GM12874 (cell line): ENCODE data around the gene DNAH2.

Experiments used
- CTCF ChIP-seq: IDR thresholded peaks from 2 replicates; pipeline ENCODE4 v1.5.1; 2011; ENCODE audit warnings: low read depth, mild to moderate bottlenecking, control low read depth, low read length, moderate library complexity; ENCODE audit not compliant: insufficient read depth

Gene DNAH2

GRCh38 chr17:7684851-7685532, 32.6 kb upstream of the DNAH2 start:
- TF ChIP-seq CTCF = no peak

GRCh38 chr17:7685533-7686221, 31.9 kb upstream of the DNAH2 start:
- TF ChIP-seq CTCF = no peak

- no peak for TF ChIP-seq CTCF
Measured at GRCh38 chr17:7686222-7687071, 31.1 kb upstream of the DNAH2 start.

DNA sequence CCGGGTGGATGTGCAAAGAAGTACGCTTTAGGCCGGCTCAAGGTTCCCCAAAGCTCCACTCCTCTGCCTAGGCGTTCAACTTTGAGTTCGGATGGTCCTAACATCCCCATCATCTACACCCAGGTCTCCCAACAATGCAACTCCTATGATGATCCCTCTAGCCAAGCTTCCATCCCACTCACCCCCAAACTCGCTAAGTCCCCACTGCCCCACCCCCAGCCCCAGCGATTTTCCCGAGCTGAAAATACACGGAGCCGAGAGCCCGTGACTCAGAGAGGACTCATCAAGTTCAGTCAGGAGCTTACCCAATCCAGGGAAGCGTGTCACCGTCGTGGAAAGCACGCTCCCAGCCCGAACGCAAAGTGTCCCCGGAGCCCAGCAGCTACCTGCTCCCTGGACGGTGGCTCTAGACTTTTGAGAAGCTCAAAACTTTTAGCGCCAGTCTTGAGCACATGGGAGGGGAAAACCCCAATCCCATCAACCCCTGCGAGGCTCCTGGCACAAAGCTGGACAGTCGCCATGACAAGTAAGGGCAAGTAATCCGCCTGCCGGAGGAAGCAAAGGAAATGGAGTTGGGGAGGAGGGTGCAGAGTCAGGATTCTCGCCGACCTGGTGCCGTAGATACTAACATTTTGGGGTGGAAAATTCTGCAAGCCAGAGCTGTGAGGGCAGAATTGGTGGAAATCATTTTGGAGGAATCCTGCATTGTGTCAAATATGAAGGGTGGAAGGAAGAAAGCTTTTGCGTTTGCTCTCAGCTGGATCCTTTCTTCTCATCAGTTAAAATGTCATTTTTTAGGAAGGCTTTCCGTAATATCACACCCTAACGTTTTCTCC, 30.3 kb upstream of the DNAH2 start, which contains the start of gene TP53:
TP53 (minus strand) TSS at position 419 of the 836 bp plus-strand sequence. CDS start 10,896 bp downstream, outside the sequence.
- TF ChIP-seq CTCF = no peak

DNA sequence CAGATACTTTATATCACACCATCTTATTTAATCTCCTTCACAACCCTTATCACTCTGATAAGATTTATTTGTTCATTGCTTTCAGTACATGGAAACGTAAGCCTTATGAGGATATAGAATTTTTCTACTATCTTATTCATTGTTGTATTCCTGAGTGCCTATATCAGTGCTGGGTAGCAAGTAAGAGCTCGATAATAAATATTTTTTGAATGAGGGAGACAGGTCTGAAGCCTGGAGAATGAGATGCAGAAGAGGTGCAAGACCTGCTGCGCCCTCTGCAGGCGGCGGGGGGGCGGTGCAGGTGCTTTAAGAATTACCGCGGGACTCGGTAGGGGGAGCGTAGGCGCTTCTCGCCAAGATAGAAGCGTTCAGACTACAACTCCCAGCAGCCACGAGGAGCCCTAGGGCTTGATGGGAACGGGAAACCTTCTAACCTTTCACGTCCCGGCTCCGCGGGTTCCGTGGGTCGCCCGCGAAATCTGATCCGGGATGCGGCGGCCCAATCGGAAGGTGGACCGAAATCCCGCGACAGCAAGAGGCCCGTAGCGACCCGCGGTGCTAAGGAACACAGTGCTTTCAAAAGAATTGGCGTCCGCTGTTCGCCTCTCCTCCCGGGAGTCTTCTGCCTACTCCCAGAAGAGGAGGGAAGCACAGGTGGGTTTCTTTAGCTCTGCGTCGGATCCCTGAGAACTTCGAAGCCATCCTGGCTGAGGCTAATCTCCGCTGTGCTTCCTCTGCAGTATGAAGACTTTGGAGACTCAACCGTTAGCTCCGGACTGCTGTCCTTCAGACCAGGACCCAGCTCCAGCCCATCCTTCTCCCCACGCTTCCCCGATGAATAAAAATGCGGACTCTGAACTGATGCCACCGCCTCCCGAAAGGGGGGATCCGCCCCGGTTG, 29.4 kb upstream of the DNAH2 start, which contains the start of gene WRAP53:
WRAP53 (plus strand) TSS at position 570 of the 900 bp plus-strand sequence; CDS start at position 742, 172 bp downstream.
- TF ChIP-seq CTCF = peak; percentile 97

- TF ChIP-seq CTCF = no peak
Measured at GRCh38 chr17:7688808-7689316, 28.7 kb upstream of the DNAH2 start.
